Activated CD4-positive, alpha-beta T cell treated with anti-CD3 and anti-CD28 coated beads, Interleukin-2, Interleukin-6, amounts not matched to agents 100 ng/mL and 50 ng/mL, durations not matched to agents 16 hours and 8 hours (primary cell): ENCODE results near the gene NIN.

Experiments
- DNase-seq: peaks from one replicate; pipeline ENCODE4 v3.0.0-alpha.2; 2020

Gene NIN

GRCh38 chr14:50830932-50831725 is at the start of gene NIN:
TSS of gene NIN (minus strand) at chr14:50831162. CDS start at chr14:50822056, 9,106 bp downstream.
- DNase-seq: peak; percentile 77

- DNase-seq: peak; percentile 82
Observed at GRCh38 chr14:50875359-50876070, 44.6 kb upstream of the NIN start.

GRCh38 chr14:50874757-50875156 is 43.8 kb upstream of the NIN start:
- no peak for DNase-seq

GRCh38 chr14:50871914-50872732 is 41.2 kb upstream of the NIN start, which contains the start of gene ABHD12B:
TSS of gene ABHD12B (plus strand) at chr14:50872053. CDS start at chr14:50872175, 122 bp downstream.
- DNase-seq: no peak

- DNase-seq: no peak
Observed at GRCh38 chr14:50871228-50871627, 40.3 kb upstream of the NIN start.

GRCh38 chr14:50865391-50866076 is 34.6 kb upstream of the NIN start:
- no peak for DNase-seq

- DNase-seq: no peak
Observed at GRCh38 chr14:50864946-50865345, 34.0 kb upstream of the NIN start.

GRCh38 chr14:50864237-50864636 is 33.3 kb upstream of the NIN start:
- no peak for DNase-seq

- DNase-seq: no peak
Observed at GRCh38 chr14:50862036-50862570, 31.1 kb upstream of the NIN start.

- DNase-seq: peak; percentile 90
Observed at GRCh38 chr14:50860478-50861086, 29.6 kb upstream of the NIN start.

GRCh38 chr14:50859296-50859624 is 28.3 kb upstream of the NIN start:
- no peak for DNase-seq

GRCh38 chr14:50856660-50857059 is 25.7 kb upstream of the NIN start:
- no peak for DNase-seq

GRCh38 chr14:50855558-50855957 is 24.6 kb upstream of the NIN start:
- no peak for DNase-seq

GRCh38 chr14:50854521-50854920 is 23.6 kb upstream of the NIN start:
- DNase-seq: no peak

- no peak for DNase-seq
Observed at GRCh38 chr14:50853891-50854290, 22.9 kb upstream of the NIN start.

GRCh38 chr14:50846226-50846880 is 15.4 kb upstream of the NIN start:
- no peak for DNase-seq

GRCh38 chr14:50845166-50845565 is 14.2 kb upstream of the NIN start:
- DNase-seq: no peak

- no peak for DNase-seq
Observed at GRCh38 chr14:50844391-50844790, 13.4 kb upstream of the NIN start.

- DNase-seq: no peak
Observed at GRCh38 chr14:50839691-50840090, 8.7 kb upstream of the NIN start.

GRCh38 chr14:50839048-50839447 is 8.1 kb upstream of the NIN start:
- no peak for DNase-seq

- DNase-seq: no peak
Observed at GRCh38 chr14:50837850-50838470, 7.0 kb upstream of the NIN start.
